Left hindlimb (tissue), 1 donor: ENCODE data around the gene PCGF2.
A peak's percentile ranks its signal among the peaks of the same experiment; 100 is the strongest.
"Not testable (repeated sequence)": the region's sequence is repeated elsewhere in the genome, so short reads cannot be mapped to it uniquely, and the experiment has no call there.

Experiments
- DNase-seq: peaks from one replicate; pipeline ENCODE4 v3.0.0-alpha.2; 2018

PCGF2 gene

GRCh38 chr17:38748149-38748891, at the start of gene PCGF2:
Gene PCGF2, minus strand, starts transcription at chr17:38748336. Its CDS starts 7,934 bp downstream, at chr17:38740402.
- DNase-seq: peak; percentile 95

DNA sequence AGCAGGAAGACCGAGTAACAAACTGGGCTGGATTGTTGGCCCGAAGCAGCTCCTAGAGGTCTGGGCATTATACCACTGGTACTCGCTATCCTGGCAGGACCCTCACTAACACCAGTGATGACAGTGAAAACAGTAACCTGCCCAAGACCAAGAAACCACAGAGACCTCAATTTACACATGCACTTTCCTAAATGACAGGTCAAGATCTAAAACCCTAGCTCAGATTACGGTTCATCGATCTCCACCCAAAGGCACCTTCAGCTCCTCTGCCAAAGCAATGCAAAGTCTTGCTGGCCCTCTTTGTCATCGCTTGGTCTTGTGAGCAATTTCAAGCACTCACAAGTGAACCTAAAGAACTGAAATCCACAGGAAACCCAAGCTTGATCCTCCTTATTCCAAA, 49.7 kb upstream of the PCGF2 start:
- no peak for DNase-seq

- no peak for DNase-seq
Measured at GRCh38 chr17:38797158-38797490, 49.0 kb upstream of the PCGF2 start.

DNA sequence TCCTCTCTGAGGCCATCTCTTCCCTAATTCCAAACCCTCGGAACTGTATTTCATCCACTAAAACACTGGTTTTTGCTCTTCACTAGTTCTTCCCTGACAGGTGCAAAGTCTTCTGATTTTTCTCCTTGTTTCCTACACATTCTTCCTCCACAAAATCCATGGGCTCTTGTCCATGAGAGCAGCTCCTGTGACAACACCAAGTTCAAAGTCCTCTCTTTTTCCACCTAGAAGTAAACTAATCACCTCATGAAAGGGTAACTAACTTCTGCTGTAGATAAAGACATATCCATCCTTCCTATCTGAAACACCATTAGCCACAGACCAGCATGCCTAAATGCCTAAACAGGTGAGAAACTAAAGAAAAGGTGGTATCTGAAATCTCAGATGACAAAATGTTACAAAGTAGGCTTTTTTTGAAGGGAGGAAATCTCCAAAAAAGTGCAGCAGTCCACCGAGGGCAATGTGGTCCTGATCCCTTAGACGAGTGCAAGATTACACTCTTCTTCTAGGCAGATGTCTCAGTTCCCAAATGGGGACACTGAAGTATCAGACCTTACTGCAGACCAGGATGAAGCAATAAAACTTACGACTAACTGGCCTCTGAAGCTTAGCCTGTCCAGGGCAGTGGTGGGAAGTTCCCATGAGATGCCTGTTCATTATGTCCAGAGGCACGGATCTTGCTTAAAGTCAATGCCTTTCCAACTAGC, 48.5 kb upstream of the PCGF2 start:
- DNase-seq: no peak

- DNase-seq: no peak
Measured at GRCh38 chr17:38794221-38794620, 46.1 kb upstream of the PCGF2 start.

GRCh38 chr17:38791162-38791561, 43.0 kb upstream of the PCGF2 start:
- DNase-seq: no peak

DNA sequence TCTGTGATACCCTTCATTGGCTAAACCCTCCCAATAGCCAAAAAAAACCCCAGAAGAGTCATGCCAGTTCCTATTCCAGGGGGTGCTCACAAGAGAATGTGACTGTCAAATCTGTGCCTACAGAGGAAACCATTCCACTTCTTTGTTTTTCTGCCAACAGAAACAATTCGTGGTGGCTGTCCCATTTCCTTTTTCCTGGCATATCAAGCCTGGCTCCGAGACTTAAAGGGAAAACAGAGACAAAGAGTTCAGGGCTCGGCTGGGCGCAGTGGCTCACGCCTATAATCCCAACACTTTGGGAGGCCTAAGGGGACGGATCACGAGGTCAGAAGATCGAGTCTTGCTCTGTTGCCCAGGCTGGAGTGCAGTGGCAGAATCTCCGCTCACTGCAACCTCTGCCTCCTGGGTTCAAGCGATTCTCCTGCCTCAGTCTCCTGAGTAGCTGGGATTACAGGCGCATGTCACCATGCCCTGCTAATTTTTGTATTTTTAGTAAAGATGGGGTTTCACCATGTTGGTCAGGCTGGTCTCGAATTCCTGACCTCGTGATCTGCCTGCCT, 42.1 kb upstream of the PCGF2 start:
- not testable (repeated sequence) for DNase-seq

DNA sequence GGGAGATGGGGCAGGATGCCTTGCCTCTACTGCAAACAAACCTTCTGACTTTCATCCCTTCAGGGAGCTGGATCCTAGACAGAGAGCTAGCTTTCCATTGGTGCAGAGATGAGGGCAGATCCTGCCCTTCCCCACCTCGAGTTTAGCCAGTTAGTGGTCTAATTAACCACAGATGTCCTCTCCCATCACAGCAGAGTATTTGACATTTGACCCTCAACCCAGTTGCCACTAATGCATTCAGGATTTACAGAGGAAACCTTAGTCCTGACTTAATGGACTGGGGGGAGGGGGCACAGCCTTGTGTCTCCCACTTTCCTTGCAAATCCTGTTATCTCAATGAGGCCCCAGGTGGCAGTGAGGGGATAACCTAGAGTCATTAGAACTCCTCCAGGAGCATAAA, 41.0 kb upstream of the PCGF2 start:
- DNase-seq: no peak

DNA sequence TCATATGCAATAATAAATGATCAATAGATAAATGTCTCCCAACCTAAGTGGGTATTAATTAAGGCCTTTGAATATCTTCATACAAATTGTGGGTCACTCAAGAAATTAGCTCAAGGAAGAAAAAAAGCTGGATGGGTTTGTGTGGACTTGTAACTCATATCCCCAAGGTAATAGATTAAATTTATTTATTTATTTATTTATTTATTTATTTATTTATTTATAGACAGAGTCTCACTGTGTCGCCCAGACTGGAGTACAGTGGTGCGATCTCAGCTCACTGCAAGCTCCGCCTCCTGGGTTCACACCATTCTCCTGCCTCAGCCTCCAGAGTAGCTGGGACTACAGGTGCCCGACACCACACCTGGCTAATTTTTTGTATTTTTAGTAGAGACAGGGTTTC, 39.9 kb upstream of the PCGF2 start:
- DNase-seq: not testable (repeated sequence)

DNA sequence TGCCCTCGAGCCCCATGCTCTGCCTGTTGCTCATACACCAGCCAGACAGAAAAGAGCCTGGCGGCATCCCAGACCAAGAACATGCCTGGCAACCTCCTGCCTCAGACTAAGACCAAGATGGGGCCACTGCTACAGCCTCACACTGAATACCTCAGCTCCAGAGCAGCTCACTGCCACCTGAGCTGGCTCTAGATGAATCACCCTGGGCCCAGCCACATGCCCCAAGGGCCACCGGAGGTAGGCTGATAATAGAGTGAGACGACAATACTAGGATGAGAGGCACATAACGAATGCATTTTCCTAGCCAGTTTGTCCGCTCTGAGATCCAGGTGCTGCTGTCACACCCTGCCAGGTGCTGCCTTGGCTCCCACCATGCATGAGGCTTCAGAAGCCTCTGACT, 38.2 kb upstream of the PCGF2 start:
- DNase-seq: no peak

- DNase-seq: no peak
Measured at GRCh38 chr17:38783227-38783626, 35.1 kb upstream of the PCGF2 start.

GRCh38 chr17:38779965-38780752, 32.0 kb upstream of the PCGF2 start:
- DNase-seq: no peak

DNA sequence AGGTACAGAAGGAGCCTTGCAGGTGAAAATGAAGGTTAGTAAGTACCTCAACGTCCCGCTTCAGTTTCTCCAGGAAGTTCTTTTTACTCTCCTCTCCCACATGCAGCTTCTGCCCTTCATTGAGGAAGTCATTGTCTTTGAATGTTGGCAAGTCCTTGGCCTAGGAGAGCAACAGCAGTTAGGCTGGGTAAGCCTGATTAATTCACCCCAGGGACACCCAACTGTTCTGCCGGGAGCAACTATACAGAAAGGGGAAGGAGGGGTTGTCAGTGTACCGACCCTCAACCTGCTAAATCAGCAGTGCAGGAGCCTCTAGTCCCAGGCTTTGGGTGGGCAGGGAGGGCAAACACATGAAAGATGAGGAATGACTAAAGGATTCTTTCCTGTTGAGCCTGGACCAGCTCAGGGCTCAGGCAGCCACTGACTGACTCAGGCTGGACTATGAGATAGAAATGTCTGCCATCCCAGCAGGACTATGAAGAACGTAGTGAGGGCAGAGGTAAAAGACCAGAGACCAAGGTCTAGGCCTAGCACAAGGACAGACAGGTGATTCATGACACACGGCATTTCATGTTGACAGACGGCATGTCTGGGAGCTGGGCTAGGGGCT, 29.6 kb upstream of the PCGF2 start:
- DNase-seq: no peak

- DNase-seq: no peak
Measured at GRCh38 chr17:38773258-38773657, 25.1 kb upstream of the PCGF2 start.

GRCh38 chr17:38768417-38768816, 20.3 kb upstream of the PCGF2 start:
- no peak for DNase-seq

DNA sequence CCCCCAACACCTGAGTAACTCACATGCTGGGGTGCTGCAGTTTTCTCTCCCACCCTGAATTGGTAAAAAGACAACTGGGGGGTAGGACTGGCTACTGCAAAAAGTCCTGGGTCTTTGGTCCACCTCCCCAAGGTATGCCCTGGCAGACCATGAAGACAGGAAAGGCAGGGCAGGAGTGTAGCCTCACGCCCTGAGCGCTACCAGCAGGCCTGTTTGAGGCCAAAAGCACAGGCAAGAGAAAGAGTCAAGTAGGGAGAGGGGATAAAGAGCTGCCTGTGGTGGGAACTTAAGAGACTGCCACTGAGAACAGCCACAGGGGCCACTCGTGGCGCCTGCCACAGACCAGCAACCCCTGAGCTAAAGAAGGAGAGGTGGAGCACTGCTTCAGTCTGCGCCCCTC, 18.2 kb upstream of the PCGF2 start:
- DNase-seq: no peak

DNA sequence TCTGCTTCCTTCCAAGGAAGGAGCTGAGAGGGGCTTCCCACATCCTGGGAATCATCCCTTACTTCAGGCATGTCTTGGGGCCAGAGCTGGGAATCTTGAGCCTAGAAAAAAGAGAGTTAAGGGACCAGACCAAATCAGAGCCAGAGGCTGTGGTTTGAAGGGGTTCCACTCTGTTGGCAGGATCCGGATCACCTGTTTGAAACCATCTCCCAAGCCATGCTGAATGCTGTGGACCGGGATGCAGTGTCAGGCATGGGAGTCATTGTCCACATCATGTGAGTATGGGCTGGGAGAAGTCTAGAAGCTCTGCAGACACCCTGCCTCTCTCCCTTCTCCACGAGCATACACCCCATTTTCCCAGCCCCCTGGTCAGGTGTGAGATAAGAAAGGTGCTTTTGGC, 14.1 kb upstream of the PCGF2 start:
- DNase-seq: no peak

DNA sequence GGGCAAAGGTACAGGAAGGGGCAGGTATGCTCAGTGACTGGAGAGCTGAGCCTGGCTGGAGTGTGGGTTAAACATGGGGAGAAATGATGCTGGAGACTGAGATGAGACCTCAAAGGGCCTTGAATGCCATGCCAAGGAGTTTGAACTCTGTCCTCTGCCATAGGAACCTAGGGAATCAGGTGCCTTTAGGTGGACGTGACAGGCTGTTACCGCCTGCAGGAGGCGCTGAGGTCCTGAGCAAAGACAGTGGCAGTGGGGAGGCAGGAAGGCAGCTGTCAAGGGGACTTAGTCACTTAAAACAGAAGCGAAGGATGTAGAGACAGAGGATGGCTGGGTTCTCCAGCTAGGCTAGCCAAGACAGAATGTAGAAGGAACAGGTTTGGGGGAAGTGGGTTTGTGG, 13.5 kb upstream of the PCGF2 start:
- DNase-seq: no peak

- no peak for DNase-seq
Measured at GRCh38 chr17:38753071-38753506, 5.0 kb upstream of the PCGF2 start.

DNA sequence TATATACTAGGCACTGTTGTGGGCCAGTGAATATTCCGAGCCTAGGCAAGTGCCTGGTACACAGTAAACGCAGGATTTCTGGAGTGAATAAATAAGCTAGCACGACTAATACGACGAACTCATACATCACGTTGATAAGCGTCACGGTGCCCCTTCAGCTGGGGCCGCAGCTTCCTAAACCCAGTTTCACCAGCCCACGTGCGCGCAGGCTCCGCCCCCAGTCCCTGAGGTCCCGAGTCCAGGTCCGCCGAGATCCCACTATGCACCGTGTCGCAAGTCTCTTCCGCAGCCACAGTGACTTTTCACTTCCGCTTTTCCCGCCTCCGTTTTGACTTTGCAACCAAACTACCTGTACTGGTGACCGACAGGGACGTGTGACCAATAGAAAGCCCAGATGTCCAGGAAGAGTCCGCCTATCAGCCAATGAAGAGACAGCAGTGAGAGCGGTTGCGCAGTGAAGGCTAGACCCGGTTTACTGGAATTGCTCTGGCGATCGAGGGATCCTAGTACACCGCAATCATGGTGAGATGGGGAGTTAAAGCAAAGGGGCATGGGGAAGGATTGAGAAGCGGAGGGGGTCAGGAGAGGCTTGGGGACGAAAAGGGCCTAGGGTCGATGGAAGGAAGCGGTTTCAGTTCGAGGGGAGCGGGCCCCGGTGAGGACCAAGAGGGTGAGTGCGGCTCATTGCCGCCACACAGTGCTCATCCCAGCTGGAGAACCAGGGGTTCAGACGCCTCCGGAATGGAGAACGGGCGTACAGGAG, 4.4 kb upstream of the PCGF2 start, which contains the start of gene PSMB3:
Gene PSMB3 (plus strand): TSS at position 434 of the 763 bp plus-strand sequence. CDS start 86 bp downstream, at position 520.
- DNase-seq: peak; percentile 98

- peak; percentile 89 for DNase-seq
Measured at GRCh38 chr17:38751808-38752307, 3.7 kb upstream of the PCGF2 start.
